OCI-LY7 (cell line): ENCODE data around the gene MIF4GD. TPM values are rescaled to one million over a fixed set of nuclear protein-coding genes. Genes with fewer than 3 reads are reported as not detected.

Experiments
- BruUV-seq: library from RNA; stranded (reverse); fragments of 400-500 nt; replicated peaks from 2 replicates; lab custom pipeline; 2021; lab: Mats Ljungman, UMichigan
- CTCF ChIA-PET: fragments of 300-600 bp; sonication (Branson Sonifier 250); formaldehyde crosslinking; loops from one replicate; lab custom pipeline; 2022; ENCODE audit warnings: antibody characterized with exemption; ENCODE audit not compliant: unreplicated experiment; lab: Charles Lee
- POLR2A ChIA-PET: fragments of 300-600 bp; sonication (Branson Sonifier 250); formaldehyde crosslinking; loops from one replicate; lab custom pipeline; 2022; ENCODE audit warnings: antibody characterized with exemption; lab: Charles Lee
- DNase-seq: peaks from one replicate; pipeline ENCODE4 v3.0.0-alpha.2; 2015; ENCODE audit warnings: low spot score
- H2AFZ ChIP-seq: fragments of 200-600 bp; sonication (generic), shearing (Covaris generic); 2 replicates; pipeline ENCODE4 v1.6.1; 2014; ENCODE audit warnings: mild to moderate bottlenecking, antibody characterized with exemption, low read length, moderate library complexity
- H3K27ac ChIP-seq: fragments of 200-600 bp; sonication (generic); 2 replicates; pipeline ENCODE4 v1.5.1; 2014; ENCODE audit warnings: mixed run types, low read depth, mild to moderate bottlenecking, moderate library complexity, low read length, inconsistent platforms; ENCODE audit not compliant: poor library complexity, severe bottlenecking
- H3K36me3 ChIP-seq: fragments of 200-600 bp; sonication (generic); 2 replicates; pipeline ENCODE4 v1.6.1; 2014; ENCODE audit warnings: mild to moderate bottlenecking, antibody characterized with exemption, low read length, moderate library complexity, mixed read lengths; ENCODE audit not compliant: insufficient read depth
- H3K4me1 ChIP-seq: fragments of 200-600 bp; sonication (generic); 2 replicates; pipeline ENCODE4 v1.5.1; 2014; ENCODE audit warnings: mild to moderate bottlenecking, low read length; ENCODE audit not compliant: insufficient read depth, poor library complexity, severe bottlenecking
- H3K4me2 ChIP-seq: fragments of 200-600 bp; sonication (generic); 2 replicates; pipeline ENCODE4 v1.6.1; 2014; ENCODE audit warnings: mild to moderate bottlenecking, low read length
- H3K4me3 ChIP-seq: fragments of 200-600 bp; sonication (generic); 2 replicates; pipeline ENCODE4 v1.5.1; 2014; ENCODE audit warnings: mild to moderate bottlenecking, low read depth, low read length; ENCODE audit not compliant: poor library complexity, severe bottlenecking
- H3K79me2 ChIP-seq: fragments of 200-600 bp; sonication (generic); 2 replicates; pipeline ENCODE4 v1.6.1; 2016; ENCODE audit warnings: low read depth, mild to moderate bottlenecking, low read length, moderate library complexity, mixed read lengths; ENCODE audit not compliant: insufficient read depth
- H3K9me2 ChIP-seq: fragments of 200-600 bp; sonication (generic); 2 replicates; pipeline ENCODE4 v1.6.1; 2016; ENCODE audit warnings: mild to moderate bottlenecking, low read length, mixed read lengths; ENCODE audit not compliant: insufficient read depth
- H3K9me3 ChIP-seq: fragments of 200-600 bp; sonication (generic); 2 replicates; pipeline ENCODE4 v1.6.1; 2014; ENCODE audit warnings: mild to moderate bottlenecking, mixed run types, low read length, mixed read lengths
- H4K20me1 ChIP-seq: fragments of 200-600 bp; sonication (generic); 2 replicates; pipeline ENCODE4 v1.6.1; 2014; ENCODE audit warnings: mild to moderate bottlenecking, antibody characterized with exemption, low read length, moderate library complexity, mixed read lengths; ENCODE audit not compliant: insufficient read depth
- CTCF ChIP-seq: fragments of 200-600 bp; sonication (generic); conservative IDR thresholded peaks from 2 replicates; pipeline ENCODE4 v1.5.1; 2014; ENCODE audit warnings: mild to moderate bottlenecking, antibody characterized with exemption, low read length, moderate library complexity, mixed read lengths
- EZH2phosphoT487 ChIP-seq: fragments of 200-600 bp; sonication (generic); IDR thresholded peaks from 2 replicates; pipeline ENCODE4 v1.6.1; 2018; ENCODE audit warnings: low read depth, borderline replicate concordance, mild to moderate bottlenecking, mixed run types, antibody characterized with exemption, low read length, moderate library complexity, mixed read lengths
- intact Hi-C: fragments of 100-400 bp; cut with micrococcal nuclease; formaldehyde crosslinking; loops from one replicate; pipeline ENCODE4 v1.10.0; 2022; ENCODE audit not compliant: unreplicated experiment
- total RNA-seq, 2 experiments: library from RNA; depleted of rRNA in 1 of 2; stranded (reverse); fragments of >200 nt in 1 of 2; shearing (Covaris generic) in 1 of 2; gene quantifications; 2 replicates each; pipeline ENCODE4 v1.2.3, GENCODE V29; 2014 to 2022

The MIF4GD gene
- total RNA-seq, 2 experiments from 2014 or later = 70.9 to 132 TPM

GRCh38 chr17:75231741-75232464 is 39.1 kb downstream of the MIF4GD start:
- intact Hi-C loops = no loop called here
- Histone ChIP-seq H3K4me2 (no peak overlapping the region), H3K36me3 (peaks cover 96% of the 10 kb centered on the region), H3K27ac (no peak overlapping the region), H2AFZ (no peak overlapping the region), H4K20me1 (no peaks in the 10 kb centered on the region), H3K79me2 (no peaks in the 10 kb centered on the region), H3K9me3 (no peaks in the 10 kb centered on the region), H3K4me3 (no peak overlapping the region), H3K4me1 (no peaks in the 10 kb centered on the region), H3K9me2 (no peaks in the 10 kb centered on the region)
- no peak for DNase-seq
- BruUV-seq = no TSS peak
- TF ChIP-seq CTCF (no peak), EZH2phosphoT487 (no peak)
- ChIA-PET CTCF (no interaction called here), POLR2A (no interaction called here)

- intact Hi-C loops = no loop called here
- no TSS peak for BruUV-seq
- Histone ChIP-seq H4K20me1 (no peaks in the 10 kb centered on the region), H3K4me1 (no peaks in the 10 kb centered on the region), H3K4me3 (no peak overlapping the region), H2AFZ (no peak overlapping the region), H3K9me2 (no peaks in the 10 kb centered on the region), H3K27ac (no peak overlapping the region), H3K4me2 (no peak overlapping the region), H3K9me3 (no peaks in the 10 kb centered on the region), H3K36me3 (peaks cover 96% of the 10 kb centered on the region), H3K79me2 (no peaks in the 10 kb centered on the region)
- POLR2A ChIA-PET = interaction anchor here (0.6 kb wide), 1 partner anchor 23 kb away, joined by 7 read pairs; no protein-coding TSS in a partner anchor
- no peak for DNase-seq
- CTCF ChIA-PET = no interaction called here
- no peak for TF ChIP-seq EZH2phosphoT487
- TF ChIP-seq CTCF = no peak
Observed at GRCh38 chr17:75231071-75231470, 40.0 kb downstream of the MIF4GD start.

GRCh38 chr17:75228847-75229246 is 42.2 kb downstream of the MIF4GD start:
- Histone ChIP-seq H3K36me3 (peaks cover 97% of the 10 kb centered on the region), H3K9me3 (no peaks in the 10 kb centered on the region), H3K4me1 (no peaks in the 10 kb centered on the region), H3K4me3 (no peak overlapping the region), H3K79me2 (no peaks in the 10 kb centered on the region), H3K27ac (no peak overlapping the region), H2AFZ (no peak overlapping the region), H4K20me1 (no peaks in the 10 kb centered on the region), H3K9me2 (no peaks in the 10 kb centered on the region), H3K4me2 (no peak overlapping the region)
- no TSS peak for BruUV-seq
- TF ChIP-seq EZH2phosphoT487 (no peak), CTCF (no peak)
- intact Hi-C loops = no loop called here
- no peak for DNase-seq
- ChIA-PET POLR2A (interaction anchor here (0.6 to 1.3 kb wide), 5 partner anchors 12 to 214 kb away, joined by 3 read pairs; no protein-coding TSS in a partner anchor), CTCF (interaction anchor here (1.7 kb wide), 1 partner anchor 115 kb away, joined by 4 read pairs; no protein-coding TSS in a partner anchor)
